Hepatocyte (in vitro differentiated cells): Measurements from ENCODE around the gene OR51B4. TPM values are rescaled to one million over a fixed set of nuclear protein-coding genes. Genes with fewer than 3 reads are reported as not detected.

Source experiments
- DNase-seq: peaks from one replicate; pipeline ENCODE4 v3.0.0-alpha.2; 2016; ENCODE audit warnings: low spot score
- H2AFZ ChIP-seq: fragments of 200-600 bp; sonication (generic); 2 replicates; pipeline ENCODE4 v1.6.0; 2016; ENCODE audit warnings: antibody characterized with exemption, mild to moderate bottlenecking
- H3K27ac ChIP-seq: fragments of 200-600 bp; sonication (generic); 2 replicates; pipeline ENCODE4 v1.5.1; 2016; ENCODE audit warnings: mild to moderate bottlenecking
- H3K27me3 ChIP-seq: fragments of 200-600 bp; sonication (generic); 2 replicates; pipeline ENCODE4 v1.6.1; 2016
- H3K36me3 ChIP-seq: fragments of 200-600 bp; sonication (generic); replicated peaks from 2 replicates; pipeline ENCODE4 v1.5.1; 2016; ENCODE audit warnings: low read depth; ENCODE audit not compliant: insufficient read depth
- H3K4me1 ChIP-seq: fragments of 200-600 bp; sonication (generic); 2 replicates; pipeline ENCODE4 v1.5.1; 2016; ENCODE audit warnings: mild to moderate bottlenecking, moderate library complexity; ENCODE audit not compliant: insufficient read depth
- H3K4me2 ChIP-seq: fragments of 200-600 bp; sonication (generic); 2 replicates; pipeline ENCODE4 v1.6.0; 2016
- H3K4me3 ChIP-seq: fragments of 200-600 bp; sonication (generic); 2 replicates; pipeline ENCODE4 v1.5.1; 2016; ENCODE audit warnings: mild to moderate bottlenecking
- H3K79me2 ChIP-seq: fragments of 200-600 bp; sonication (generic); 2 replicates; pipeline ENCODE4 v1.6.0; 2017; ENCODE audit warnings: mild to moderate bottlenecking
- H3K9me2 ChIP-seq: fragments of 200-600 bp; sonication (generic); replicated peaks from 2 replicates; pipeline ENCODE4 v1.6.0; 2017; ENCODE audit warnings: mild to moderate bottlenecking; ENCODE audit not compliant: insufficient read depth
- H3K9me3 ChIP-seq: fragments of 200-600 bp; sonication (generic); 2 replicates; pipeline ENCODE4 v1.5.1; 2016; ENCODE audit warnings: low read depth, mild to moderate bottlenecking
- H4K20me1 ChIP-seq: fragments of 200-600 bp; sonication (generic); 2 replicates; pipeline ENCODE4 v1.6.0; 2016; ENCODE audit warnings: mild to moderate bottlenecking; ENCODE audit not compliant: insufficient read depth, poor library complexity, severe bottlenecking
- CTCF ChIP-seq: fragments of 200-600 bp; sonication (generic); IDR thresholded peaks from 2 replicates; pipeline ENCODE4 v1.5.1; 2016; ENCODE audit warnings: antibody characterized with exemption, mild to moderate bottlenecking; ENCODE audit not compliant: poor library complexity
- EZH2 ChIP-seq: fragments of 200-600 bp; sonication (generic); IDR thresholded peaks from 2 replicates; pipeline ENCODE4 v1.6.1; 2016; ENCODE audit warnings: antibody characterized with exemption, mild to moderate bottlenecking, borderline replicate concordance
- EZH2phosphoT487 ChIP-seq: fragments of 200-600 bp; sonication (generic); IDR thresholded peaks from one replicate; pipeline ENCODE4 v1.6.1; 2018; ENCODE audit warnings: antibody characterized with exemption, mild to moderate bottlenecking, low read depth, moderate library complexity; ENCODE audit not compliant: unreplicated experiment, severe bottlenecking
- WGBS: methylation state at CpG from one replicate; pipeline ENCODE4 v1.1.6; 2016; ENCODE audit warnings: low lambda C conversion rate; ENCODE audit errors: missing lambda C conversion rate; 5-methylcytosine and 5-hydroxymethylcytosine counted together
- polyA plus RNA-seq: library from polyadenylated mRNA; unstranded; fragments of >200 nt; fragmentation: Nextera tagmentation; extraction: Ambion mirVana; gene quantifications from 2 replicates; pipeline ENCODE4 v1.2.1, GENCODE V29; 2016
- total RNA-seq: library from RNA; depleted of rRNA; stranded (reverse); fragments of >200 nt; gene quantifications from 2 replicates; pipeline ENCODE4 v1.2.3, GENCODE V29; 2014

Gene OR51B4
- total and polyA plus RNA-seq, 2 experiments from 2014 or later = not detected

- no peaks in the 10 kb centered on the region for H3K9me3 ChIP-seq
- no peaks in the 10 kb centered on the region for H3K36me3 ChIP-seq
- no peaks in the 10 kb centered on the region for H3K9me2 ChIP-seq
- H4K20me1 ChIP-seq = no peaks in the 10 kb centered on the region
- H3K27ac ChIP-seq = no peak overlapping the region
- no peak overlapping the region for H2AFZ ChIP-seq
- no peaks in the 10 kb centered on the region for H3K79me2 ChIP-seq
- no peak for DNase-seq
- no peaks in the 10 kb centered on the region for H3K4me1 ChIP-seq
- no peak overlapping the region for H3K4me3 ChIP-seq
- no peak overlapping the region for H3K4me2 ChIP-seq
- TF ChIP-seq CTCF (no peak), EZH2 (no peak), EZH2phosphoT487 (no peak)
- no peaks in the 10 kb centered on the region for H3K27me3 ChIP-seq
Observed at GRCh38 chr11:5266609-5267008, 35.1 kb downstream of the OR51B4 start.

GRCh38 chr11:5265832-5266231, 35.9 kb downstream of the OR51B4 start:
- TF ChIP-seq EZH2 (no peak), CTCF (no peak), EZH2phosphoT487 (no peak)
- Histone ChIP-seq H3K36me3 (no peaks in the 10 kb centered on the region), H3K4me3 (no peak overlapping the region), H3K9me3 (no peaks in the 10 kb centered on the region), H3K27me3 (no peaks in the 10 kb centered on the region), H3K27ac (no peak overlapping the region), H3K4me2 (no peak overlapping the region), H3K79me2 (no peaks in the 10 kb centered on the region), H3K9me2 (no peaks in the 10 kb centered on the region), H2AFZ (no peak overlapping the region), H3K4me1 (no peaks in the 10 kb centered on the region), H4K20me1 (no peaks in the 10 kb centered on the region)
- DNase-seq = no peak
- WGBS = 44% methylated on average over 2 of the region's 2 CpGs

GRCh38 chr11:5258543-5259262, 43.0 kb downstream of the OR51B4 start:
- no peak for DNase-seq
- no peak for TF ChIP-seq CTCF
- no peak for TF ChIP-seq EZH2
- no peak for TF ChIP-seq EZH2phosphoT487
- Histone ChIP-seq H2AFZ (no peak overlapping the region), H3K4me1 (no peaks in the 10 kb centered on the region), H3K9me2 (peaks cover 3% of the 10 kb centered on the region), H3K79me2 (no peaks in the 10 kb centered on the region), H3K4me3 (no peak overlapping the region), H4K20me1 (no peaks in the 10 kb centered on the region), H3K27me3 (no peaks in the 10 kb centered on the region), H3K4me2 (no peak overlapping the region), H3K27ac (no peak overlapping the region), H3K9me3 (no peaks in the 10 kb centered on the region), H3K36me3 (no peaks in the 10 kb centered on the region)
- WGBS = 65% methylated on average over 7 of the region's 7 CpGs
